HepG2 (cell line): ENCODE results near the gene HLA-DOA. TPM values are rescaled to one million over a fixed set of nuclear protein-coding genes. Genes with fewer than 3 reads are reported as not detected.
A peak's percentile ranks its signal among the peaks of the same experiment; 100 is the strongest.

ENCODE experiments used
- ATAC-seq: fragments of 200-7000 bp; cut with Tn5 transposase; 3 replicates; pipeline ENCODE4 v1.9.1; 2020; ENCODE audit warnings: mild to moderate bottlenecking, moderate library complexity
- BruUV-seq: library from RNA; stranded (reverse); fragments of 400-500 nt; replicated peaks from 2 replicates; lab custom pipeline; 2021; lab: Mats Ljungman, UMichigan
- CTCF ChIA-PET: fragments of 300-600 bp; formaldehyde crosslinking; extraction: SDS; loops from one replicate; lab custom pipeline; 2021; ENCODE audit warnings: low total read pairs, inconsistent platforms, low intra/inter-chr PET ratio; lab: Yijun Ruan, JAX
- POLR2A ChIA-PET: fragments of 350-600 bp; sonication (Branson Sonifier 250); formaldehyde crosslinking; loops from one replicate; lab custom pipeline; 2020; ENCODE audit warnings: antibody characterized with exemption, inconsistent platforms; lab: Yijun Ruan, JAX
- DNase-seq: peaks from one replicate; pipeline ENCODE4 v3.0.0-alpha.2; 2015; ENCODE audit warnings: low spot score
- FAIRE-seq: peaks from 3 replicates; lab custom pipeline; 2011; peaks lifted over from hg19 to GRCh38; lab: Jason Lieb, UNC
- H2AFZ ChIP-seq: one replicate; pipeline ENCODE4 v1.6.1; 2011; ENCODE audit warnings: low read length, inconsistent platforms
- H3K27ac ChIP-seq: fragments of 300-600 bp; 3 replicates; pipeline ENCODE4 v1.8.0; 2011; ENCODE audit warnings: mixed run types, mild to moderate bottlenecking, mixed read lengths, low read length, inconsistent platforms; ENCODE audit not compliant: insufficient read depth; ENCODE audit errors: extremely low read length
- H3K27me3 ChIP-seq, 2 experiments: fragments of 200-600 bp in 1 of 2; 2 replicates in 1 of 2; 3 replicates in 1 of 2; pipeline versions ENCODE4 v1.6.0 to v1.8.0; 2011; ENCODE audit warnings: low read length in 2 of 2, mild to moderate bottlenecking in 2 of 2, moderate library complexity in 2 of 2, inconsistent platforms in 1 of 2; ENCODE audit not compliant: insufficient read depth in 2 of 2, control insufficient read depth in 1 of 2
- H3K36me3 ChIP-seq, 2 experiments: fragments of 200-600 bp in 1 of 2; replicated peaks in 1 of 2; 2 replicates in 1 of 2; 3 replicates in 1 of 2; pipeline versions ENCODE4 v1.5.1 to v1.8.0; 2011; ENCODE audit warnings: low read length in 2 of 2, inconsistent platforms in 1 of 2; ENCODE audit not compliant: insufficient read depth in 2 of 2, control insufficient read depth in 1 of 2
- H3K4me1 ChIP-seq: 2 replicates; pipeline ENCODE4 v1.5.1; 2012; ENCODE audit warnings: low read length, inconsistent platforms; ENCODE audit not compliant: insufficient read depth
- H3K4me2 ChIP-seq: 2 replicates; pipeline ENCODE4 v1.6.0; 2011; ENCODE audit warnings: low read depth, low read length, inconsistent platforms
- H3K4me3 ChIP-seq, 3 experiments: fragments of 200-600 bp in 1 of 3; sonication (generic), shearing (Covaris generic) in 1 of 3; replicated peaks in 1 of 3; 2 replicates each; pipeline ENCODE4 v1.5.1; 2011 to 2016; ENCODE audit warnings: low read length in 3 of 3, inconsistent platforms in 2 of 3, low read depth in 2 of 3, mild to moderate bottlenecking in 2 of 3, control low read depth in 1 of 3, mixed read lengths in 1 of 3; ENCODE audit not compliant: insufficient read depth in 1 of 3
- H3K79me2 ChIP-seq: one replicate; pipeline ENCODE4 v1.6.1; 2011; ENCODE audit warnings: low read length, inconsistent platforms; ENCODE audit not compliant: insufficient read depth
- H3K9ac ChIP-seq: 2 replicates; pipeline ENCODE4 v1.6.0; 2011; ENCODE audit warnings: mild to moderate bottlenecking, low read depth, low read length, inconsistent platforms; ENCODE audit not compliant: insufficient read depth
- H3K9me3 ChIP-seq: 2 replicates; pipeline ENCODE4 v1.5.1; 2012; ENCODE audit warnings: mild to moderate bottlenecking, low read length
- H4K20me1 ChIP-seq: 2 replicates; pipeline ENCODE4 v1.6.0; 2011; ENCODE audit warnings: inconsistent platforms, mild to moderate bottlenecking, low read length, moderate library complexity; ENCODE audit not compliant: insufficient read depth
- ATF1 ChIP-seq: IDR thresholded peaks from 2 replicates; pipeline ENCODE4 v1.6.1; 2016; ENCODE audit warnings: mild to moderate bottlenecking, control low read depth
- CBX1 ChIP-seq: IDR thresholded peaks from one replicate; pipeline ENCODE4 v1.6.1; 2016; ENCODE audit warnings: antibody characterized with exemption, low read depth
- FOXA1 ChIP-seq, 2 experiments: fragments of 450-650 bp in 1 of 2; sonication (generic) in 1 of 2; formaldehyde crosslinking in 1 of 2; IDR thresholded peaks; 2 replicates each; pipeline versions ENCODE4 v1.4.0 to v1.6.1; 2016 to 2020; ENCODE audit warnings: missing genetic modification reagents in 1 of 2
- HDAC2 ChIP-seq: sonication (generic); formaldehyde crosslinking; IDR thresholded peaks from 2 replicates; pipeline ENCODE4 v1.4.0; 2020; ENCODE audit warnings: missing genetic modification reagents
- LCORL ChIP-seq, 2 experiments: fragments of 450-650 bp in 1 of 2; sonication (generic) in 1 of 2; formaldehyde crosslinking in 1 of 2; IDR thresholded peaks; 2 replicates each; pipeline versions ENCODE4 v1.5.0 to v1.6.1; 2017 to 2020; ENCODE audit warnings: antibody characterized with exemption in 1 of 2, missing genetic modification reagents in 1 of 2
- SP4 ChIP-seq: sonication (generic); formaldehyde crosslinking; IDR thresholded peaks from 2 replicates; pipeline ENCODE4 v1.8.1; 2023; ENCODE audit warnings: mild to moderate bottlenecking, missing genetic modification reagents
- U2AF2 ChIP-seq: fragments of 200-400 bp; formaldehyde crosslinking; IDR thresholded peaks from 2 replicates; pipeline ENCODE4 v1.6.1; 2017; ENCODE audit warnings: low read depth, mild to moderate bottlenecking, low read length
- ZNF143 ChIP-seq: sonication (generic); formaldehyde crosslinking; IDR thresholded peaks from 2 replicates; pipeline ENCODE4 v1.4.0; 2020; ENCODE audit warnings: missing genetic modification reagents
- ZNF24 ChIP-seq: fragments of 450-650 bp; IDR thresholded peaks from 2 replicates; pipeline ENCODE4 v1.6.1; 2017; ENCODE audit warnings: antibody characterized with exemption, mild to moderate bottlenecking
- ZNF414 ChIP-seq: sonication (generic); formaldehyde crosslinking; IDR thresholded peaks from 2 replicates; pipeline ENCODE4 v1.5.0; 2020; ENCODE audit warnings: missing genetic modification reagents
- WGBS: methylation state at CpG from one replicate; pipeline ENCODE4 v1.1.6; 2017; ENCODE audit warnings: low lambda C conversion rate; 5-methylcytosine and 5-hydroxymethylcytosine counted together
- in situ Hi-C: cut with HindIII; loops from 2 replicates; pipeline ENCODE4 v1.10.0; 2017; ENCODE audit warnings: low pct_unique_long_range_greater_than_20kb; ENCODE audit not compliant: extremely low pct_ligation_motif_present
- intact Hi-C: fragments of 100-400 bp; cut with micrococcal nuclease; formaldehyde crosslinking; loops from one replicate; pipeline ENCODE4 v1.10.0; 2022; ENCODE audit not compliant: unreplicated experiment
- polyA plus RNA-seq, 8 experiments: library from polyadenylated mRNA; depleted of rRNA in 3 of 8; stranded (reverse) in 7 of 8; unstranded in 1 of 8; fragments of >200 nt; fragmentation: Illumina TruSeq in 4 of 8; extraction: Trizol in 4 of 8; gene quantifications; 2 replicates each; pipeline versions ENCODE4 v1.2.1 to v1.2.3, GENCODE V29; 2011 to 2016; ENCODE audit warnings: low read depth in 4 of 8, missing spikeins in 1 of 8, mixed read lengths in 1 of 8; ENCODE audit not compliant: insufficient read depth in 1 of 8
- total RNA-seq, 5 experiments: library from RNA; depleted of rRNA; stranded (reverse); fragments of >200 nt; fragmentation: Illumina TruSeq; extraction: Trizol; gene quantifications; 2 replicates each; pipeline ENCODE4 v1.2.3, GENCODE V29; 2016; ENCODE audit warnings: low read depth in 1 of 5
- TF ChIP-seq, protein P1 (sequence below): sonication (generic); formaldehyde crosslinking; IDR thresholded peaks from 2 replicates; pipeline ENCODE4 v1.4.0; 2020; ENCODE audit warnings: missing genetic modification reagents, low read depth, mild to moderate bottlenecking, borderline replicate concordance
- TF ChIP-seq, protein P2 (sequence below): sonication (generic); formaldehyde crosslinking; IDR thresholded peaks from 2 replicates; pipeline ENCODE4 v1.4.0; 2020; ENCODE audit warnings: missing genetic modification reagents

HLA-DOA gene
- total and polyA plus RNA-seq, 2 of the 13 experiments (the other 11 are each of a cell fraction or from before 2014, with no cell fraction given): 0.03 to 0.09 TPM

- no peak for TF ChIP-seq FOXA1 (IDR thresholded peaks at IDR 0.05)
- 0 out of 2 replicates have a peak, but pooled peaks have one; percentile 11 for TF ChIP-seq FOXA1 (CRISPR knock-in tag; IDR thresholded peaks at IDR 0.05)
- TF ChIP-seq ATF1: peak; percentile 37; the same call in 1 of the 2 replicates
- no peak for TF ChIP-seq LCORL (IDR thresholded peaks at IDR 0.05)
- TF ChIP-seq LCORL (CRISPR knock-in tag; IDR thresholded peaks at IDR 0.05): peak; percentile 30; the same call in 1 of the 2 replicates
- TF ChIP-seq U2AF2: 0 out of 2 replicates have a peak, but pooled peaks have one; percentile 12
- TF ChIP-seq HDAC2: peak; percentile 41; the same call in 1 of the 2 replicates
- TF ChIP-seq ZNF24: peak; percentile 5; the same call in 1 of the 2 replicates
- TF ChIP-seq ZNF414: 0 out of 2 replicates have a peak, but pooled peaks have one; percentile 72
Measured at GRCh38 chr6:32967151-32968091, 42.0 kb downstream of the HLA-DOA start (continued).

- no TSS peak for BruUV-seq
- intact Hi-C loops: loop anchor here (5.0 kb wide), 1 partner anchor 77 kb away; no protein-coding TSS in a partner anchor
- 85% methylated on average over 5 of the region's 5 CpGs for WGBS
Measured at GRCh38 chr6:32964776-32965175, 44.6 kb downstream of the HLA-DOA start.

More at GRCh38 chr6:32964776-32965175, 44.6 kb downstream of the HLA-DOA start:
- in situ Hi-C loops: loop anchor here (25.0 kb wide), 1 partner anchor 1052 kb away; the partner anchor contains the start of gene ZBTB12
- no peaks in the 10 kb centered on the region for H3K36me3 ChIP-seq
- TF ChIP-seq, protein P1, sequence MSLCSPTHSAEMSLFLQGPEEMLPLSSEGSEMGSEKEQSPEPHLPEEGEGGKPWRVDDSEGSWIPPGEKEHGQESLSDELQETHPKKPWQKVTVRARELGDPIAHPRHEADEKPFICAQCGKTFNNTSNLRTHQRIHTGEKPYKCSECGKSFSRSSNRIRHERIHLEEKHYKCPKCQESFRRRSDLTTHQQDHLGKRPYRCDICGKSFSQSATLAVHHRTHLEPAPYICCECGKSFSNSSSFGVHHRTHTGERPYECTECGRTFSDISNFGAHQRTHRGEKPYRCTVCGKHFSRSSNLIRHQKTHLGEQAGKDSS (CRISPR knock-in tag): no peak
- TF ChIP-seq SP4 (no peak), ZNF143 (CRISPR knock-in tag) (no peak), CBX1 (no peak)
- TF ChIP-seq, protein P2, sequence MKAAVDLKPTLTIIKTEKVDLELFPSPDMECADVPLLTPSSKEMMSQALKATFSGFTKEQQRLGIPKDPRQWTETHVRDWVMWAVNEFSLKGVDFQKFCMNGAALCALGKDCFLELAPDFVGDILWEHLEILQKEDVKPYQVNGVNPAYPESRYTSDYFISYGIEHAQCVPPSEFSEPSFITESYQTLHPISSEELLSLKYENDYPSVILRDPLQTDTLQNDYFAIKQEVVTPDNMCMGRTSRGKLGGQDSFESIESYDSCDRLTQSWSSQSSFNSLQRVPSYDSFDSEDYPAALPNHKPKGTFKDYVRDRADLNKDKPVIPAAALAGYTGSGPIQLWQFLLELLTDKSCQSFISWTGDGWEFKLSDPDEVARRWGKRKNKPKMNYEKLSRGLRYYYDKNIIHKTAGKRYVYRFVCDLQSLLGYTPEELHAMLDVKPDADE (CRISPR knock-in tag): no peak
- ATAC-seq (no peak), DNase-seq (no peak), FAIRE-seq (no peak)
- H3K79me2 ChIP-seq: peaks cover 22% of the 10 kb centered on the region
- peaks cover 29% of the 10 kb centered on the region for H3K4me1 ChIP-seq
- no peak overlapping the region for H3K4me3 ChIP-seq
- H3K27ac ChIP-seq: no peak overlapping the region
- H4K20me1 ChIP-seq: no peaks in the 10 kb centered on the region
- H3K9me3 ChIP-seq: no peaks in the 10 kb centered on the region
- no peak overlapping the region for H2AFZ ChIP-seq
- POLR2A ChIA-PET: no interaction called here
- no peaks in the 10 kb centered on the region; a peak in 1 of 5 replicates for H3K27me3 ChIP-seq
- no peak overlapping the region for H3K9ac ChIP-seq
- CTCF ChIA-PET: no interaction called here
- no peak overlapping the region for H3K4me2 ChIP-seq
